Measurements from ENCODE around the gene MACROH2A2. TPM values are rescaled to one million over a fixed set of nuclear protein-coding genes. Genes with fewer than 3 reads are reported as not detected.

MACROH2A2 gene
- total and polyA plus RNA-seq, 2 of the 8 experiments (the other 6 are each of a cell fraction or from before 2014, with no cell fraction given), result 7.9 to 9.3 TPM

GRCh38 chr10:70124415-70124814 is 71.8 kb downstream of the MACROH2A2 start (continued):
- TF ChIP-seq CHD2 (IDR thresholded peaks at IDR 0.05; ENCODE audit: low read length), result no peak
- no peak for TF ChIP-seq BRCA1 (IDR thresholded peaks at IDR 0.05; ENCODE audit: low read depth, low read length)
- no peak for TF ChIP-seq TAF7 (optimal IDR thresholded peaks at IDR 0.05; ENCODE audit: borderline replicate concordance, low read depth, low read length)
- TF ChIP-seq CBX8 (IDR thresholded peaks at IDR 0.05; ENCODE audit: borderline replicate concordance, low read depth, low read length), result no peak
- TF ChIP-seq MAX (IDR thresholded peaks at IDR 0.05), result no peak
- TF ChIP-seq SIRT6 (IDR thresholded peaks at IDR 0.05; ENCODE audit: low read length), result no peak
- no peak for TF ChIP-seq NANOG (IDR thresholded peaks at IDR 0.05; ENCODE audit: insufficient read depth, low read depth, low read length, poor library complexity, severe bottlenecking)
